ENCODE data around the gene MYPN.
"Not testable (repeated sequence)": the region's sequence is repeated elsewhere in the genome, so short reads cannot be mapped to it uniquely, and the experiment has no call there.

MYPN gene

GRCh38 chr10:68109331-68109730 is at the start of gene MYPN:
TSS of gene MYPN (plus strand) at chr10:68109488. CDS start at chr10:68121439, 11,951 bp downstream.
- Mint-ChIP-seq H3K27me3 (peaks cover 6% of the 10 kb centered on the region), H3K4me3 (no peak within 1 kb of the TSS), H3K36me3 (no peaks in the 10 kb centered on the region), H3K27ac (no peak within 1 kb of the TSS), H3K4me1 (ENCODE audit: low read depth) (no peaks in the 10 kb centered on the region), H3K9me3 (ENCODE audit: low read depth) (no peaks in the 10 kb centered on the region)

- Mint-ChIP-seq H3K9me3 (ENCODE audit: low read depth) (no peaks in the 10 kb centered on the region), H3K4me3 (no peak overlapping the region), H3K36me3 (peaks cover 3% of the 10 kb centered on the region), H3K27ac (peak overlapping the region; percentile 34), H3K27me3 (no peaks in the 10 kb centered on the region), H3K4me1 (ENCODE audit: low read depth) (peaks cover 41% of the 10 kb centered on the region)
These were observed 42.3 kb upstream of the MYPN start for GRCh38 chr10:68067029-68067428.

DNA sequence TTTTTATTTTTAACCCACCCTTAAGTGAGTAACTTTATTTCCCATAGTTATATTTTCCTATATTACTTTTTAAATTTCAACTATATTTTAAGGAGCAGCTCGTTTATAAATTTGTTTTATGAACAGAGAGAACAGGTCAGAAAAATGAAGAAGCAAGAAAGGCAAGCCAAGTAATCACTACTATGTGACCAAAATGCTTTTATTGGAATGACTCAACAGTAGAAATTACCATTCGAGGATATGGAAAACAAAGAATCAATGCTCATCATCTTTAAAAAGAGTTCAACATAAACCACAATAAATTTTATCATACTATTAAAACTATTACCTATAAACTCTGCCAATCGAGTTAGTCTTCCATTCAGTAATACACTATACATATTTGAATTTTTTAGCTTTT is 41.8 kb upstream of the MYPN start:
- Mint-ChIP-seq H3K36me3 (peaks cover 3% of the 10 kb centered on the region), H3K9me3 (ENCODE audit: low read depth) (no peaks in the 10 kb centered on the region), H3K27ac (peak overlapping the region; percentile 34)

GRCh38 chr10:68073631-68074030 is 35.7 kb upstream of the MYPN start:
- H3K9me3 Mint-ChIP-seq (ENCODE audit: low read depth): no peaks in the 10 kb centered on the region
- peaks cover 50% of the 10 kb centered on the region for H3K4me1 Mint-ChIP-seq (ENCODE audit: low read depth)
- no peaks in the 10 kb centered on the region for H3K36me3 Mint-ChIP-seq
- peak overlapping the region; percentile 97 for H3K4me3 Mint-ChIP-seq
- peak overlapping the region; percentile 86 for H3K27ac Mint-ChIP-seq
- H3K27me3 Mint-ChIP-seq: no peaks in the 10 kb centered on the region

More for the DNA sequence above, 41.8 kb upstream of the MYPN start:
- Mint-ChIP-seq H3K4me1 (ENCODE audit: low read depth) (peaks cover 45% of the 10 kb centered on the region), H3K27me3 (no peaks in the 10 kb centered on the region), H3K4me3 (no peak overlapping the region)

DNA sequence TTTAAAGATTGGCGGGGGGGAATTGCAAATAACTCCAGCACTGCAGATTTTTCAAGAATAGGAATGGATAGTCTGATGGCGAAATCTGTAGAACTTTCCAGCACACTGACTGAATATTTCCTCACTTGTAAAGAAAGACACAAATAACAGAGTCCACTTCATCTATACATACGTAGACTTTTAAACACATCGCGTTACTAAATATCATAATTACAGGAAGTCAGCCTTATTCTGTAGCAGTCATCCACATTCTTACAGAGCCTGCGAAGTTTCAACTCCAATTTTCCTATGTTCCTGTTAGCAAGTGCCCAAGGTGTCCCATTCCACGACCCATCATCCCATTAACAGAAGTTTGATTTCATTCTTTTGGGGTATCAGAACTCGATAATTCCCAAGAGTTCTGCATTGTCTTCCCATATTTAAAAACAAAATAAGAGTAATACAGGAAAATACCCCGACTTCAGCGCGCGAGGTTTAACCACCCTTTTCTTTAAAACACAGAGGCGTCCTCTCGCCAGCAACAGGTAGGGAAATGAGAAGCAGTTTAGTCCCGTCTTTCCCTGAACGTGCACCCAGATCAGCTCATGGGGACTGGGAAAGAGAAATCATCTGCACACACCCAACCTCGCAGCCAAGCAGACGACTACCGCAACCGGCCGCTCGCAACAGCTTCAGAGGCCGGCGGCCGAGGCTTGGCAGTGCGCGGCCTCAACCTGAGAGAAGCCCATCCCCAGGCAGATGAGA is 35.1 kb upstream of the MYPN start:
- H3K27ac Mint-ChIP-seq: peak overlapping the region; percentile 86
- H3K4me3 Mint-ChIP-seq: peak overlapping the region; percentile 97
- H3K9me3 Mint-ChIP-seq (ENCODE audit: low read depth): no peaks in the 10 kb centered on the region
- no peaks in the 10 kb centered on the region for H3K36me3 Mint-ChIP-seq
- no peaks in the 10 kb centered on the region for H3K27me3 Mint-ChIP-seq
- peaks cover 45% of the 10 kb centered on the region for H3K4me1 Mint-ChIP-seq (ENCODE audit: low read depth)

DNA sequence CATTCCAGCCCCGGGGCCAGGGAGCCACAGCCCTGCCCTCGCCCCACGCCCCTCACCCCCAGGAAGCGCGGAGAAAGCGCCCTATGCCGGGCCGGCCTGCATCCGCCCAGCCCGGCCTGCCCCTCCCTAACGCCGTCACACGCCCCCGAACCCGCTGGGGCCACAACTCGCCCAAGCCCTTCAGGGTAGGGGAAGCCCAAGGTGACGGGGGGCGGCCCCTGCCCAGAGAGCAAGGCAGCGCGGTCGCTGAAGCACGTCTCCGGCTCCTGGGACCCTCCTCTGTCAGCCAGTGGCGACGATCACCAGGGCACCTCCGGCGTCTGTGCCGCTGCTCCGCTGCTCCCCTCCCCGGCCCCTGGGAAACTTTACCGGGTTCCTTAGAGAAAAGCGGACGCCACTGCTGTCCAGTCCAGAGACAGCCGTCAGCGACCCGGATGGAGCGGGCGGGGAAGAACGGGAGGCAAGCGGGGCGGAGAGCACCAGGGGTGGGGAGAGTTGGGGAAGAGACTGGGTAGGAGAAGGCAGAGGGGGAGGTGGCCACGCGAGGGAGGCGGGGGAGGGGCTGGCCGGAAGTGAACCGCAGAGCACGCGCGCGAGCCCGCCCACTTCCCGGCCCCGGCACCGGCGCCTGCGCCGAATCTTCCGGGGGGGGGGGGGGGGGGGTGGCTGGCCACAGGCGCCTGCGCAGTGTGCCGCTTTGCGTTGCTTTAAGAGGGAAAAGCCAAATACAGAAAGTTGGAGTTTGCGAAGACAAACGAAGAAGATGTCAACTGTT is 34.3 kb upstream of the MYPN start, which contains the start of gene HERC4:
HERC4 (minus strand) TSS at position 509 of the 775 bp plus-strand sequence. CDS start 2,175 bp downstream, outside the sequence.
- Mint-ChIP-seq H3K4me3 (peak within 1 kb of the TSS; percentile 97), H3K9me3 (ENCODE audit: low read depth) (no peaks in the 10 kb centered on the region), H3K36me3 (no peaks in the 10 kb centered on the region), H3K4me1 (ENCODE audit: low read depth) (peaks cover 40% of the 10 kb centered on the region), H3K27me3 (no peaks in the 10 kb centered on the region), H3K27ac (peak within 1 kb of the TSS; percentile 90)

DNA sequence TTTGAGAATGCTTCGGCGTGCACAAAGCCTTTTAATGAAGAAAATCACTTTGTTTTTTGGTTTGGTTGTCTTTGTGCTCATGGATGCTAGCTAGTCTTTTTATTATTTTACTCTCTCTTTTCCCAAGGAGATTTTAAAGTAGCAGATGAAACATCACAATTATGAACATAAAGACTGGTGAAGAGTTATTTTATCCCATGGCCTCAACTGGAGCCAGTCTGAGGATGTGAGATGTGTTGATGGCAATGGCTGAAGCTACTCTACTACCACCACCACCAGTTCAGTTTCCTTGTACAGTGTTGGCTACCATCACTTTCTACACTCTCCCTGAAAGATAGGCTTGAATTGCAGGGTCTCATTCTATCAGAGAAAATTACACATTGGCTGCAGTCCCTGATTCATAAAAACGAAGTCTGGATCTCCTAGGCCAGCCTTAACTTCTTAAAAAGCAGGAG is 33.7 kb upstream of the MYPN start:
- H3K9me3 Mint-ChIP-seq (ENCODE audit: low read depth): no peaks in the 10 kb centered on the region
- peaks cover 40% of the 10 kb centered on the region for H3K4me1 Mint-ChIP-seq (ENCODE audit: low read depth)
- no peaks in the 10 kb centered on the region for H3K27me3 Mint-ChIP-seq
- H3K27ac Mint-ChIP-seq: peak overlapping the region; percentile 90
- peak overlapping the region; percentile 80 for H3K4me3 Mint-ChIP-seq
- no peaks in the 10 kb centered on the region for H3K36me3 Mint-ChIP-seq

DNA sequence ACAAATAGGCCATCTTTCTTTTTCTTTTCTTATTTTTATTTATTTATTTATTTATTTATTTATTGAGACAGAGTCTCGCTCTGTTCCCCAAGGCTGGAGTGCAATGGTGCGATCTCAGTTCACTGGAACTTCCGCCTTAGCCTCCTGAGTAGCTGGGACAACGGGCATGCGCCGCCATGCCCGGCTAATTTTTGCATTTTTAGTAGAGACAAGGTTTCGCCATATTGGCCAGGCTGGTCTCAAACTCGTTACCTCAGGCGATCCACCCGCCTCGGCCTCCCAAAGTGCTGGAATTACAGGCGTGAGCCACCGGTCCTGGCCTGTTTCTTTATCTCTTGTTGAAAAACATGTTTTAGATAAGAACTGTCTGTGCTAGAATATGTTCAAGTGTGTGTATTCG is 33.2 kb upstream of the MYPN start:
- H3K4me1 Mint-ChIP-seq (ENCODE audit: low read depth): peaks cover 35% of the 10 kb centered on the region
- H3K36me3 Mint-ChIP-seq; H3K9me3 Mint-ChIP-seq (ENCODE audit: low read depth); H3K27ac Mint-ChIP-seq; H3K4me3 Mint-ChIP-seq; H3K27me3 Mint-ChIP-seq: not testable (repeated sequence)

GRCh38 chr10:68077026-68077425 is 32.3 kb upstream of the MYPN start:
- no peak overlapping the region for H3K27ac Mint-ChIP-seq
- peaks cover 1% of the 10 kb centered on the region for H3K27me3 Mint-ChIP-seq
- H3K36me3 Mint-ChIP-seq: no peaks in the 10 kb centered on the region
- no peaks in the 10 kb centered on the region for H3K9me3 Mint-ChIP-seq (ENCODE audit: low read depth)
- peaks cover 25% of the 10 kb centered on the region for H3K4me1 Mint-ChIP-seq (ENCODE audit: low read depth)
- no peak overlapping the region for H3K4me3 Mint-ChIP-seq

DNA sequence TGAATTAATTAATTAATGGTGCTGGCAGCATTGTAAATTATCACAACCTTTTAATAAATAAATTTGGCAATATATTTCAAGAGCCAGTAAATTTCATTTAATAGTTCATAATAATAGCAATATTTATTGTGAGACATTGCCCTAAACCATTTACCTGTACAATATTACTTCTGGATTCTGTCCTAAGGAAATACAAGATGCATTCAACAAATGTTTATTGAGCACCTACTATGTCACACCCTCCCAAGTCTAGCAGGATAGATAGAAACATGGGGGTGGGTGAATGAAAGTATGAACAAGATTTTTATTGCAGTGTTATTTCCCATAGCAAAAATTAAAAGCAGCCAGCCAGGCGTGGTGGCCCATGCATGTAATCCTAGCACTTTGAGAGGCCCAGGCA is 29.9 kb upstream of the MYPN start:
- no peak overlapping the region for H3K4me3 Mint-ChIP-seq
- H3K36me3 Mint-ChIP-seq: no peaks in the 10 kb centered on the region
- H3K27ac Mint-ChIP-seq: no peak overlapping the region
- no peaks in the 10 kb centered on the region for H3K9me3 Mint-ChIP-seq (ENCODE audit: low read depth)
- peaks cover 5% of the 10 kb centered on the region for H3K27me3 Mint-ChIP-seq
- peaks cover 7% of the 10 kb centered on the region for H3K4me1 Mint-ChIP-seq (ENCODE audit: low read depth)

- Mint-ChIP-seq H3K4me3 (no peak overlapping the region), H3K36me3 (no peaks in the 10 kb centered on the region), H3K27me3 (peaks cover 5% of the 10 kb centered on the region), H3K4me1 (ENCODE audit: low read depth) (peaks cover 2% of the 10 kb centered on the region), H3K9me3 (ENCODE audit: low read depth) (no peaks in the 10 kb centered on the region), H3K27ac (no peak overlapping the region)
These were observed 28.3 kb upstream of the MYPN start for GRCh38 chr10:68080853-68081431.

DNA sequence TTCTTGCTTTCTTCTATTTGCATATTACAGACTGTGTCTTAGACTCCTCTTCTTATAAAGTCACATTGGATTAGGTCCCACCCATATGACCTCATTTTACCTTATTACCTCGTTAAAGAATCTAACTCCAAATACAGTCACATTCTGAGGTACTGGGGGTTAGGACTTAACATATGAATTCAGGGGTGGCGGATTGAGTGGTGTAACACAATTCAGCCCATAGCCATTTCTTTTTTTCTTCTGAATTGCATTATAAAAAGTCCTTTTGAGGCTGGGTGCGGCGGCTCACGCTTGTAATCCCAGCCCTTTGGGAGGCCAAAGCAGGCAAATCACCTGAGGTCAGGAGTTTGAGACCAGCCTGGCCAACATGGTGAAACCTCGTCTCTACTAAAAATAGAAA is 27.4 kb upstream of the MYPN start:
- Mint-ChIP-seq H3K4me1 (ENCODE audit: low read depth) (no peaks in the 10 kb centered on the region), H3K9me3 (ENCODE audit: low read depth) (no peaks in the 10 kb centered on the region), H3K4me3 (no peak overlapping the region), H3K27ac (no peak overlapping the region), H3K36me3 (no peaks in the 10 kb centered on the region), H3K27me3 (peaks cover 5% of the 10 kb centered on the region)

DNA sequence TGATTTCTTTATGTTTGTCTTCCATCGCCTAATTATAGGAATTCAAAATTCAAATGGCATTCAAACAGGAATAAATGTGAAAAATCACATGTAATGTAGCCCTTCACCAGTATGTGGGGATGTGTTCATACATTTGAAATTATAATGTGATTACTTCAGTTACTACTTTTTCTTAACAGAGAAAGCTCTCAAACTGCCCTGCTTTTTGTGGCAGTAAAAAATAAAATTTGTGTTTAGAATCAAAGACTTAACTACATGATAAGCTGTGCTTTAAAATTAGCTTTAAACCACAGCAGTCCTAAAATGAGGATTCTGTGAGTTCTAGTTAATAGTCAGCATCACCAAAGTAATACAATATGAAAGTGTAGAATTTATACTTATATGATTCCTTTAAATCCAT is 26.4 kb upstream of the MYPN start:
- H3K4me3 Mint-ChIP-seq: no peak overlapping the region
- H3K9me3 Mint-ChIP-seq (ENCODE audit: low read depth): no peaks in the 10 kb centered on the region
- H3K36me3 Mint-ChIP-seq: no peaks in the 10 kb centered on the region
- no peaks in the 10 kb centered on the region for H3K4me1 Mint-ChIP-seq (ENCODE audit: low read depth)
- no peak overlapping the region for H3K27ac Mint-ChIP-seq
- H3K27me3 Mint-ChIP-seq: peaks cover 5% of the 10 kb centered on the region

GRCh38 chr10:68083953-68084352 is 25.3 kb upstream of the MYPN start:
- no peaks in the 10 kb centered on the region for H3K9me3 Mint-ChIP-seq (ENCODE audit: low read depth)
- H3K27ac Mint-ChIP-seq: no peak overlapping the region
- no peak overlapping the region for H3K4me3 Mint-ChIP-seq
- peaks cover 5% of the 10 kb centered on the region for H3K27me3 Mint-ChIP-seq
- peaks cover 2% of the 10 kb centered on the region for H3K4me1 Mint-ChIP-seq (ENCODE audit: low read depth)
- H3K36me3 Mint-ChIP-seq: no peaks in the 10 kb centered on the region

DNA sequence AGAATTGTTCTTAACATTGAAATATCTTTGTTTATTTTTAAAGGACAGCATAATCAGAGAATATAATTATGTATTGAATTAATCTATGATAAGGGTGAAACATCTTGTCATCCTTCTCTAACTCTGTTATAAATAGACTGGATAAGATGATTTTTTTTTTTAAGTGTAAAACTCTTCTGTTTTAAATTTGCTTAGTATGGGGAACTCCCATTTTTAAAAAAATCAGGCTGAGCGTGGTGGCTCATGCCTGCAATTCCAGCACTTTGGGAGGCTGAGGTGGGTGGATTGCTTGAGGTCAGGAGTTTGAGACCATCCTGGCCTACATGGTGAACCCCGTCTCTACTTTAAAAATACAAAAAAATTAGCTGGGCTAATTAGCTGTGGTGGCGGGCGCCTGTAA is 24.8 kb upstream of the MYPN start:
- Mint-ChIP-seq H3K27ac (no peak overlapping the region), H3K36me3 (no peaks in the 10 kb centered on the region), H3K4me1 (ENCODE audit: low read depth) (peaks cover 2% of the 10 kb centered on the region), H3K4me3 (no peak overlapping the region), H3K27me3 (peaks cover 5% of the 10 kb centered on the region), H3K9me3 (ENCODE audit: low read depth) (no peaks in the 10 kb centered on the region)

Measured in activated naive CD8-positive, alpha-beta T cell (primary cell).